Karpas-422 (cell line): ENCODE measurements around the gene CHMP3. TPM values are rescaled to one million over a fixed set of nuclear protein-coding genes. Genes with fewer than 3 reads are reported as not detected.
A peak's percentile ranks its signal among the peaks of the same experiment; 100 is the strongest.

Experiments used
- DNase-seq: peaks from one replicate; pipeline ENCODE4 v3.0.0-alpha.2; 2015
- H2AFZ ChIP-seq: fragments of 200-600 bp; sonication (generic); 2 replicates; pipeline ENCODE4 v1.6.1; 2014; ENCODE audit warnings: antibody characterized with exemption, low read length, mixed read lengths
- H3K27ac ChIP-seq: fragments of 200-600 bp; sonication (generic); 2 replicates; pipeline ENCODE4 v1.5.1; 2014; ENCODE audit warnings: mild to moderate bottlenecking, low read length, moderate library complexity
- H3K27me3 ChIP-seq: fragments of 200-600 bp; sonication (generic); 2 replicates; pipeline ENCODE4 v1.6.1; 2014; ENCODE audit warnings: low read length, mixed read lengths
- H3K36me3 ChIP-seq: fragments of 200-600 bp; sonication (generic); 2 replicates; pipeline ENCODE4 v1.6.1; 2014; ENCODE audit warnings: low read length, mixed read lengths; ENCODE audit not compliant: insufficient read depth
- H3K4me1 ChIP-seq: fragments of 200-600 bp; sonication (generic); 2 replicates; pipeline ENCODE4 v1.6.1; 2014; ENCODE audit warnings: mild to moderate bottlenecking, low read length, mixed read lengths
- H3K4me2 ChIP-seq: fragments of 200-600 bp; sonication (generic); 2 replicates; pipeline ENCODE4 v1.6.1; 2014; ENCODE audit warnings: low read length, low read depth, mild to moderate bottlenecking; ENCODE audit not compliant: poor library complexity, severe bottlenecking
- H3K4me3 ChIP-seq: fragments of 200-600 bp; sonication (generic); 2 replicates; pipeline ENCODE4 v1.5.1; 2014; ENCODE audit warnings: mild to moderate bottlenecking, antibody characterized with exemption, low read length, mixed read lengths
- H3K79me2 ChIP-seq: fragments of 200-600 bp; sonication (generic); 2 replicates; pipeline ENCODE4 v1.6.1; 2014; ENCODE audit warnings: mild to moderate bottlenecking, low read length, mixed read lengths
- H3K9ac ChIP-seq: fragments of 200-600 bp; sonication (generic); 2 replicates; pipeline ENCODE4 v1.6.0; 2014; ENCODE audit warnings: low read length
- H3K9me2 ChIP-seq: fragments of 200-600 bp; sonication (generic), shearing (Covaris generic); replicated peaks from 2 replicates; pipeline ENCODE4 v1.6.0; 2014; ENCODE audit warnings: mild to moderate bottlenecking, low read length, moderate library complexity; ENCODE audit not compliant: insufficient read depth
- H3K9me3 ChIP-seq: fragments of 300-700, 200-600 bp; sonication (generic); 2 replicates; pipeline ENCODE4 v1.6.1; 2014; ENCODE audit warnings: low read length, mixed read lengths
- H4K20me1 ChIP-seq: fragments of 200-600 bp; sonication (generic); 2 replicates; pipeline ENCODE4 v1.6.1; 2014; ENCODE audit warnings: mild to moderate bottlenecking, antibody characterized with exemption, low read length, low read depth; ENCODE audit not compliant: insufficient read depth
- total RNA-seq: library from RNA; depleted of rRNA; stranded (reverse); fragments of >200 nt; shearing (Covaris generic); gene quantifications from 2 replicates; pipeline ENCODE4 v1.2.3, GENCODE V29; 2014; ENCODE audit warnings: low replicate concordance; rRNA removed

The CHMP3 gene
- total RNA-seq, result 34.4 and 43.3 TPM in 2 replicates

GRCh38 chr2:86562922-86563649, at the start of gene CHMP3:
TSS of gene CHMP3 (minus strand) at chr2:86563443. CDS start at chr2:86563348, 95 bp downstream.
- Histone ChIP-seq H3K4me3 (peak within 1 kb of the TSS; percentile 98), H3K4me1 (peaks cover 21% of the 10 kb centered on the region), H3K9me2 (no peaks in the 10 kb centered on the region; the same call in 1 of the 2 replicates), H3K9me3 (no peaks in the 10 kb centered on the region), H3K4me2 (peak within 1 kb of the TSS; percentile 97), H4K20me1 (0 out of 2 replicates have a peak, but pooled peaks cover 3% of the 10 kb centered on the region), H3K27ac (peak within 1 kb of the TSS; percentile 83), H2AFZ (peak within 1 kb of the TSS; percentile 81), H3K9ac (peak within 1 kb of the TSS; percentile 93), H3K79me2 (peaks cover 49% of the 10 kb centered on the region), H3K36me3 (peaks cover 7% of the 10 kb centered on the region; the same call in 1 of the 2 replicates), H3K27me3 (no peaks in the 10 kb centered on the region)
- peak; percentile 99 for DNase-seq

- H3K4me3 ChIP-seq, result no peak overlapping the region
- H3K27me3 ChIP-seq, result no peaks in the 10 kb centered on the region
- peaks cover 43% of the 10 kb centered on the region for H3K79me2 ChIP-seq
- H4K20me1 ChIP-seq, result no peaks in the 10 kb centered on the region
- no peak for DNase-seq
- no peak overlapping the region for H3K27ac ChIP-seq
- peaks cover 9% of the 10 kb centered on the region for H3K4me1 ChIP-seq
- H3K9me3 ChIP-seq, result no peaks in the 10 kb centered on the region
- H3K36me3 ChIP-seq, result peaks cover 51% of the 10 kb centered on the region
- no peak overlapping the region for H2AFZ ChIP-seq
- H3K9me2 ChIP-seq, result no peaks in the 10 kb centered on the region
- H3K4me2 ChIP-seq, result no peak overlapping the region
- H3K9ac ChIP-seq, result no peak overlapping the region
These were observed 47.6 kb upstream of the CHMP3 start for GRCh38 chr2:86610871-86611270.

- Histone ChIP-seq H3K4me2 (no peak overlapping the region), H3K4me3 (no peak overlapping the region), H3K79me2 (peaks cover 31% of the 10 kb centered on the region), H3K9me3 (no peaks in the 10 kb centered on the region), H4K20me1 (no peaks in the 10 kb centered on the region), H3K27ac (no peak overlapping the region), H3K4me1 (peaks cover 8% of the 10 kb centered on the region), H3K9me2 (no peaks in the 10 kb centered on the region), H3K9ac (no peak overlapping the region), H3K36me3 (peaks cover 53% of the 10 kb centered on the region), H2AFZ (no peak overlapping the region), H3K27me3 (no peaks in the 10 kb centered on the region)
- no peak for DNase-seq
These were observed 45.7 kb upstream of the CHMP3 start for GRCh38 chr2:86608832-86609410.

- H3K79me2 ChIP-seq, result no peaks in the 10 kb centered on the region
- no peak overlapping the region for H2AFZ ChIP-seq
- no peak overlapping the region for H3K4me2 ChIP-seq
- 0 out of 2 replicates have a peak, but pooled peaks cover 3% of the 10 kb centered on the region for H4K20me1 ChIP-seq
- H3K27me3 ChIP-seq, result no peaks in the 10 kb centered on the region
- peaks cover 9% of the 10 kb centered on the region for H3K4me1 ChIP-seq
- H3K4me3 ChIP-seq, result no peak overlapping the region
- no peak overlapping the region for H3K27ac ChIP-seq
- H3K36me3 ChIP-seq, result peaks cover 27% of the 10 kb centered on the region
- H3K9me2 ChIP-seq, result no peaks in the 10 kb centered on the region
- DNase-seq, result no peak
- H3K9me3 ChIP-seq, result no peaks in the 10 kb centered on the region
- H3K9ac ChIP-seq, result no peak overlapping the region
These were observed 40.7 kb upstream of the CHMP3 start for GRCh38 chr2:86603905-86604304.

GRCh38 chr2:86598966-86599365, 35.7 kb upstream of the CHMP3 start:
- H3K9me3 ChIP-seq, result no peaks in the 10 kb centered on the region
- H3K36me3 ChIP-seq, result peaks cover 6% of the 10 kb centered on the region
- H3K27ac ChIP-seq, result no peak overlapping the region
- 0 out of 2 replicates have a peak, but pooled peaks cover 3% of the 10 kb centered on the region for H4K20me1 ChIP-seq
- no peaks in the 10 kb centered on the region for H3K79me2 ChIP-seq
- no peak overlapping the region for H3K4me3 ChIP-seq
- H3K27me3 ChIP-seq, result no peaks in the 10 kb centered on the region
- H3K9ac ChIP-seq, result no peak overlapping the region
- no peaks in the 10 kb centered on the region for H3K9me2 ChIP-seq
- DNase-seq, result no peak
- H3K4me2 ChIP-seq, result no peak overlapping the region
- H2AFZ ChIP-seq, result no peak overlapping the region
- H3K4me1 ChIP-seq, result peaks cover 9% of the 10 kb centered on the region

- no peak for DNase-seq
- H3K4me3 ChIP-seq, result no peak overlapping the region
- H3K4me2 ChIP-seq, result no peak overlapping the region
- no peaks in the 10 kb centered on the region for H3K9me3 ChIP-seq
- no peak overlapping the region for H3K27ac ChIP-seq
- H3K36me3 ChIP-seq, result no peaks in the 10 kb centered on the region
- peaks cover 6% of the 10 kb centered on the region for H3K4me1 ChIP-seq
- H3K27me3 ChIP-seq, result peaks cover 3% of the 10 kb centered on the region; the same call in 1 of the 2 replicates
- no peaks in the 10 kb centered on the region for H3K79me2 ChIP-seq
- H2AFZ ChIP-seq, result no peak overlapping the region
- H3K9ac ChIP-seq, result no peak overlapping the region
- H3K9me2 ChIP-seq, result no peaks in the 10 kb centered on the region
- H4K20me1 ChIP-seq, result 0 out of 2 replicates have a peak, but pooled peaks cover 3% of the 10 kb centered on the region
These were observed 32.9 kb upstream of the CHMP3 start for GRCh38 chr2:86596118-86596517.

- Histone ChIP-seq H3K9me2 (no peaks in the 10 kb centered on the region), H3K9ac (no peak overlapping the region), H4K20me1 (no peaks in the 10 kb centered on the region), H3K4me3 (no peak overlapping the region), H2AFZ (no peak overlapping the region), H3K79me2 (no peaks in the 10 kb centered on the region), H3K4me1 (no peaks in the 10 kb centered on the region), H3K4me2 (no peak overlapping the region), H3K27ac (no peak overlapping the region), H3K36me3 (no peaks in the 10 kb centered on the region), H3K9me3 (no peaks in the 10 kb centered on the region), H3K27me3 (peaks cover 3% of the 10 kb centered on the region; the same call in 1 of the 2 replicates)
- no peak for DNase-seq
These were observed 30.0 kb upstream of the CHMP3 start for GRCh38 chr2:86593266-86593665.

GRCh38 chr2:86592547-86593230, 29.4 kb upstream of the CHMP3 start:
- Histone ChIP-seq H3K9ac (no peak overlapping the region), H3K27me3 (peaks cover 3% of the 10 kb centered on the region; the same call in 1 of the 2 replicates), H3K4me3 (no peak overlapping the region), H3K79me2 (no peaks in the 10 kb centered on the region), H4K20me1 (no peaks in the 10 kb centered on the region), H2AFZ (no peak overlapping the region), H3K27ac (no peak overlapping the region), H3K9me3 (no peaks in the 10 kb centered on the region), H3K4me2 (no peak overlapping the region), H3K36me3 (no peaks in the 10 kb centered on the region), H3K9me2 (no peaks in the 10 kb centered on the region), H3K4me1 (no peaks in the 10 kb centered on the region)
- no peak for DNase-seq
